NCI-H187 treated with DMSO at 0.1 percent for 48 hours (cell line): ENCODE data around the gene GNAS-AS1.
"Not testable (repeated sequence)": the region's sequence is repeated elsewhere in the genome, so short reads cannot be mapped to it uniquely, and the experiment has no call there.

Experiments
- DNase-seq: peaks from one replicate; lab custom pipeline; 2025; lab: John Stamatoyannopoulos, UW

Gene GNAS-AS1

DNA sequence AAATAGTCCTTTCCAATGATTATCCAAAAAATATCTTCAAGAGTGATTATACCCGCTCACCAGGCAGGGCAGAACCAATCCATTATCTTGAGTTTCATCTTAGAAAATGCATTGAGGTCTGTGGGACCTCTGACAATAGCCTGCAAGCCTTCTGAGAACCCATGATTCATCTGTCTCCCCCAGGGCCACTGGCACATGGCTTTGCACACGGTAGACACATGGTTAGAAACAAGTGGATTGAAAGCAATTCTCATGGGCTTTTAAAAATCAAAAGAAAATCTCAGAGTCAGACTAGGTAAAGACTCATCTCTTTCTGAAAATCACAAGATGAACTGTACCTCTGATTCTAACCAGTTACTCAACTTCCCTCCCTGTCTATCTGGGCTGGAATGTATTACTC, 15.5 kb downstream of the GNAS-AS1 start:
- no peak for DNase-seq

GRCh38 chr20:58833921-58834320, 16.8 kb downstream of the GNAS-AS1 start:
- no peak for DNase-seq

DNA sequence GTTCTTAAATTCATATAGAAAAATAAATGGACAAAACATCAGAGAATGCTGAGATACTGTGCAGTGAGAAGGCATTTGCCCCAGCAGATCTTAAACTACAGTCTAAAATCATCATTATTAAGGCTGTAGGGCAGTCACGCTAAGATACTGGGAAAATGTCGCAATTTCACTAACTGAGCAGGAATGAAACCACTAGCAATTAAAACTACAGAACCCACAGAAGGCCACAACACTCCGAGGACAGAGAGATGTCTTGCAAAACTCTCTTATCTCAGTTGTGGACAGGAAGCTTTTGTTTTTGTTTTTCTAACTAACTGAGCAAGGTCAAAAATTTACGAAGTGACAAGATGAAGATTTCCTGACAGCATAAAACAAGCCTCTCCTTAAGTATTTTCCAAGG, 18.2 kb downstream of the GNAS-AS1 start:
- no peak for DNase-seq

DNA sequence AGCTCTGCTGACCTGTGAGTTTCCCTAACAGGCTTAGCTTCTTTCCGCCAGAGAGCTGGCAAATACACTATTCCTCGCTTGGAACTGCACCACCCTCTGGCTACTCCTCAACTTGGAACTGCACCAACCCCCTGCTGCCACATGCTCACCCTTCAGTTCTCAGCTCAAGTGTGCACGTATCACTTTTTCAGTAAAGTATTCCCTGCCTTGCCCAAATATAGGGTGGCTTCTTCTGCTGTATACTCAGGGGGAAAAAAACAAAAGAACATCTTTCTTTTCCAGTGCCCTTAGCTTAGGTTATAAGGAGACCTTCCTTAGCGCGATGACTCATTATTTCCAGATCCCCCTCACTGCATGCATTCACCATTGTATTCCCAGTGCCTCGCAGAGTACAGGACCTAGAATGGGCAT, 21.2 kb downstream of the GNAS-AS1 start:
- DNase-seq = no peak

GRCh38 chr20:58828804-58829203, 21.9 kb downstream of the GNAS-AS1 start:
- not testable (repeated sequence) for DNase-seq

- no peak for DNase-seq
Measured at GRCh38 chr20:58828136-58828535, 22.6 kb downstream of the GNAS-AS1 start.

DNA sequence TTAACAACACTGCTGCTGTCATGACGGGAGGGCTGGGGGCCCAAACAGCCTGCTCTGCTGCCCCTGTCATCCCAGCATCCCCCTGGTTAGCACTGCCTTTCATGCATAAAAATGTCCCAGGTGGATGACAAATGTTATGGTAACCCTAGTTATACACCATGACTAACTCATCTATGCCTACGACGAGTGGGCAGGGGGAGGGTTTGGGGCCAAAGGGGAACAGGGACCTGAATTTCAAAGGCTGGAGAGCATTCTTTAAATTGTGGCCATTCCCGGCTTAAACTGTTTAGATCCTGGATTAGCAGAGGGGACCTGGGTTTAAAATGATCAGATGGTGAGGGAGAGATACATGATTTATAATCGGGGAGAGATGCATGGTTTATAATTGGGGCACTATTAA, 24.4 kb downstream of the GNAS-AS1 start:
- DNase-seq = no peak

GRCh38 chr20:58825450-58825849, 25.3 kb downstream of the GNAS-AS1 start:
- DNase-seq = no peak

- no peak for DNase-seq
Measured at GRCh38 chr20:58824843-58825242, 25.9 kb downstream of the GNAS-AS1 start.

DNA sequence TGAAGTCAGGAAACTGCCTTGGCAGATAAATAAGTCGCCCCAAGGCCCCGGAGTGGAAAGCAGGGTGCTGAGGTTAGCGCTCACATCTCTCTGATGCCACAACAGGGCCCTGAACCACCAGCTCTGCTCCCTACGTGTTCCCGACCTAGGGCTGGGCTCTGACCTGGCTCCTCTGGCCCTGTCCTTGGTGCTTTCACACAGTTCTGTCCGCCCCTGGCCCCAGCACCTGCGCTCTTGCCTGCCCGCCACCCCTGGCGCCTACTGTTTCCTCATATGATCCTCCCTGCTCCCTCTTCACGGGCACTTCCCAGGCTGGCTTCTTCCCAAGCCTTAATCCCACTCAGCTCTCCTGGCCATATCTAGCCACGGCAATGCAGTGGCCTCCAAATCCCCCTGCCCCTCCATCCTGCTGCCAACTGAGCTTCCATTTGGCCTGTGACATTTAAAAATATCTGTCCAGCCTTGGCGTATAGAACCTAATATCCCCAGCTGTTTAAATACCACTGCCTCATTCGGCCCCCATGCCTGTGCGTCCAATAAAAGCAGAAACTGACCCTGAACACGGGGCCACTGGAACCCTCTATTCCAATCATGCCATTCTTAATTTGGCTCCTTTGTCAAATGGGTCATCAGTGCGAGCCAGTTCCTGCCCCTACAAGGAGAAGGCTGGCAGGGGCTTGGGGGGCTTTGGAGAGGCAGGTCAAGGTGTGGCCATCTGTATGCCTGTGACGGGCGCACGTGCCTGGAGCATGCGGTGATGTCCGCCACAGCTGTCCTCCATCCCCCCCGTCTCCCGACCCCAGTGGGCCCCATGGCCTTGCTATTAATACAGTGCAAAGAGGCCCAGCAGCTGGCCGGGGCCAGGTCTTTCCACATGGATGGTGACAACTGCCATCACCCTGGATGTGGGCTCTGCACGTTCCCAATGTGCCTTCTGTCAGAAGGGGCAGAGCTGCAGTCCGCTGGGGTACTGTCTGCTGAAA, 27.7 kb downstream of the GNAS-AS1 start:
- no peak for DNase-seq

GRCh38 chr20:58822149-58822548, 28.6 kb downstream of the GNAS-AS1 start:
- DNase-seq = no peak

DNA sequence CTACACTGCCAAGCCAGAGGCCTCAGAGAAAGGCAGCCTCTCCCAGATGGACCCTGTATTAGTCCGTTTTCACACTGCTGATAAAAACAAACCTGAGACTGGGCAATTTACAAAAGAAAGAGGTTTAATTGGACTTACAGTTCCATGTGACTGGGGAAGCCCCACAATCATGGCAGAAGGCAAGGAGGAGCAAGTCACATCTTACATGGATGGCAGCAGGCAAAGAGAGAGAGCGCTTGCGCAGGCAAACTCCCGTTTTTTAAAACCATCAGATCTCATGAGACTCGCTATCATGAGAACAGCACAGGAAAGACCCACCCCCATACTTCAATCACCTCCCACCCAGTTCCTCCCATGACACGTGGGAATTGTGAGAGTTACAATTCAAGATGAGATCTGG, 30.2 kb downstream of the GNAS-AS1 start:
- DNase-seq = not testable (repeated sequence)

DNA sequence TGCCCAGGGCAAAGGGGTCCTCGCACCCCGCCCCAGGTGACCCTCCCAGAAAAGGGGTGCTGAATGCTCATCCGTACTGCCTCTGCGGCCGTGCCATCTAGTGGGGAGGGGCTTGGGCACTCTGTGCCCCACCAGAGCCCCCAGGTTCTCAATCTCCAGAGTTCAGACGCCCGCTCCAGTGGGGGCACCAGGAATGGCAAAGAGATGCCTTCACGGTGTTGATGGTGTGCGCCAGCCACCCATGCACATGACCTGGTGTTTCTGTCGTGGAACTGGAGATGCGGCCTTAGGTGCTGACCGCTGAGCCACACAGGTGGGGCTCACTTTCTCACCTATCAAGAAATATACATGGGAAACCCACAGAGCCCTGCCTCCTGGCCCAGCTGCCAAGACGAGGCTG, 30.8 kb downstream of the GNAS-AS1 start:
- no peak for DNase-seq

DNA sequence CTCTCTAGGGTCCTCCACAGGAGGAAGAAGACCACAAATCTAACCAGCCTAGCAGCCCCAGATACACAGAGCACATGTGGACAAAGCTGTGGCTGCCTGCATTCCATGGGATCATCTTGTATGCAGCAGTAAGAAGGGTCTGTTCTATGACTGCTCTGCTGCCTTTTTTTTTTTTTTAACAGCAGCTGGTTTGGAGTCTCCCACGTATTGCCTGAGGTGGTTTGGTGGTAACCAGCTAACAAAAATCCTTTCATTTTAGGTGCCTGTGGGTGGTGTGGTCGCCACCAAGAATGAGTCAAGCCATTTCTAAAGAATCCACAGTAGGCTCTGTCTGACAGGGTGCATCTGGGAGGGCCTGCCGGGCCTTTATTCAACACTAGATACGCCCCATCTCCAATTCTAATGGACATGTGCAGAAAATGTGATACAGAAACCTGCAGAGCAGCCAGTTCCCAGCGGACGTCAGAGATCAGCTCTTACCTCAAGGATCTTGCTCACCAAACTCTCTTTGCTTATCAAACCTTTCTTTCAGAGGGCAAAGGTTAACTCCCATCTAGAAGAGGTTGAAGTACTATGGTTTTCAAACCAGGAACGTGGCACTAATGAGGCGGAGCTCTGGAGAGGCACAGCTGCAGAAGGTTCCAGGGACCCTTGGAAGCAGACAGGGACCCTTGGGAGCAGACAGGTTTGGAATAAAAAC, 32.0 kb downstream of the GNAS-AS1 start:
- peak; percentile 73 for DNase-seq

GRCh38 chr20:58817748-58818147, 33.0 kb downstream of the GNAS-AS1 start:
- no peak for DNase-seq

DNA sequence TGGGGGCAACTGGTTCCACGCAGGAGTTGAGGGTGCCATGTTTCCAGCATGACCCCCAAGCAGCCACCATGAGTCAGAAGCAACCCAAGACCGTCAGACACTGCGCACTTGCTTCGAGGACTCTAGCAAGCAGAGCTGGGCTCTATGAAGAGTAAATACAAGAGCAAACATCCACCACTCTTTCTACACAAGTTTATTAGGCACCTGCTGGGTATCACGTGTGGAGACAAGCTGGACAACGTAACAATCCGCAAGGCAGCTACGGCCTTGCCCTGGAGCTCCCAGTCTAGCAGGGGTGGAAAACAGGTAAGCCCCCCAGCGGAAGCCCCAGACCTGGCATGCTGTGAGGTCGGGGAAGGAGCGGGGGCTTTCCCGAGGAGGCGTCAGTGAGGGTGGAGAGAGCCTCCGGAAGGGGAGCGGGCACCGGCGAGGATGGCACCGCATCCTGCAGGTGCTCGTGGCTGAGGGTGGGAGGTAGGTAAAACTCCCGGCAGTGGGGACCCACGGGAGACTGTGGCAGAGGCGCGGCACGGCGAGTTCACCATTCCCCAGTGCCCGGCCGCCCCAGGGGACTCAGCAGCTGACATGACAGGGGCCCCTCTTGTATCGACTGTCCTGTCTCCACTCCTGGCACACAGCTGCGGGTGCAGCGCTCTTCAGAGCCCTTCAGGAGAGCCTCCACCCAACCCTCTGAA, 33.6 kb downstream of the GNAS-AS1 start:
- no peak for DNase-seq

DNA sequence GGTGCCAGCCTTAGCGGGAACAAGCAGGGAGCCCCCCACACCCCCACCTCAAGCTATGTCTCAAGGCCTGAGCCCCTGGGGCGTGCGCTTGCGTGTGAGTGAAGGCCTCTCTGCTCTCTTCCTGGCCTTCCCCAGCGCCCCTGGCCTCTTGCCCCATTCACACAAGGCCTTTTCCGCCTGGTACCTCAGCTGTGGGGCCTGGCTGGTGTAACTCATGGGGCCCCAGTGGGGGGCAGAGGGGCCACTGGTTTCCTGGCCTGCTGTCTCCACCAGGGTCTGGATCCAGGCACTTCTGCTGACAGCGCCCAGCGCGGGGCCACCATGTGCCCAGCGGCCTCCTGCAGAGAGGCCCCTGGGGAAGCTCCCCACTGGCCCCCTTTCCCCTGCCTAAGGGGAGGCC, 34.7 kb downstream of the GNAS-AS1 start:
- DNase-seq = no peak

- no peak for DNase-seq
Measured at GRCh38 chr20:58815448-58815847, 35.3 kb downstream of the GNAS-AS1 start.

- DNase-seq = no peak
Measured at GRCh38 chr20:58813369-58813768, 37.3 kb downstream of the GNAS-AS1 start.

- no peak for DNase-seq
Measured at GRCh38 chr20:58811334-58811733, 39.4 kb downstream of the GNAS-AS1 start.

DNA sequence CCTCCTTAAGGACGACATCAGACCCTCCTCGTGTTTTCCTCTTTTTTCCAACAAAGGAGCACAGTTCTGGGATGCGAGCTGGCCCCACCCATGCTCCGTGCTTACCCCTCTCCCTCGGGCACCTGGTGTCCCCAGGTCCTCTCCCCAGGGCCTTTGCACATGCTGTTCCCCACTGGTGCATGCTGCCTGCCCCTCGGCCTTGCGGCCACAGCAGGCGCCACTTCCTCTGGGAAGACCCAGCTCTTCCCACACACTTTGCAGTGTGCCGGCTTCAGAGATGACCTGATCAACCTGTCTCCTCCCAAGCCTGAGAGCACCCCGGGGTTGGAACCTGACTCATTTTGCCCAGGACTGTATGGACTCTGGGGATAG, 39.8 kb downstream of the GNAS-AS1 start:
- no peak for DNase-seq

DNA sequence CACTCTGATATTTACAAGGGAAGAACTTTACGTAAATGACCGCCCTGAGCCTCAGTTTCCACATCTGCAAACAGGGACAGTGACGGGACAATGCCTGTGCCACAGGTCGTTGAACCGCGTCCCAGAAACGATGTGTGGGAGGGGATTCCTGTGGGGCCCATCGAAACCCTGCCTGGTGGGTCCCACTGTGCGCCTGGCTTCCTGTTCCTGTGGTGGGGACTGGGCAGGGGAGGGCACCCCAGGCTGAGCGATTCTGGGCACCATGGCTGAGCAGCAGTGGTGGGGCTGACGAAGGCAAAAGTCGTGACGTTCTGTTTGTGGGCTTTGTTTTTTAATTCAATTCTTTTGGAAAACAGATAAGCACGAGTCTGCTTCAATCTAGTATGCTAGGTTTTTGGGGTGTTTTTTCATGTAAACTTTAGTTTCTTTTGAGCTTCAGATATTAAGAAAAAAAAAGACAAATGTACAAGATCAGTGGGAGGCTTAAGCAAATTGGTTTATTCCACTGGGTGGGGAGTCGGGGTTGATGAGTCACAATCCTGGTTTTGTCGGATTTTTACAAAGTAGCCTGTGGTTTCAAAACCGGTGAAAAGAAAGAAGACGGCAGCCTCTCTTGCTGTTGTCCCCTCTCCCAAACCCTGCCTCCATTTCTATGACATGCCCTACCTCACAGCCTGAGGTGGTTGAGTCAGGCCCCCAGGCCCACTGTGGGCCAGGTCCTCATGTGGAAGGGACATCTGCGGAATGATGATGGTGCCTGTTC, 40.4 kb downstream of the GNAS-AS1 start:
- no peak for DNase-seq
